HK-2 (cell line): Measurements from ENCODE around the gene GJA9.
"Not testable (repeated sequence)": the region's sequence is repeated elsewhere in the genome, so short reads cannot be mapped to it uniquely, and the experiment has no call there.

Experiments
- DNase-seq: peaks from one replicate; pipeline ENCODE4 v3.0.0-alpha.2; 2018; ENCODE audit not compliant: unreplicated experiment

Gene GJA9

DNA sequence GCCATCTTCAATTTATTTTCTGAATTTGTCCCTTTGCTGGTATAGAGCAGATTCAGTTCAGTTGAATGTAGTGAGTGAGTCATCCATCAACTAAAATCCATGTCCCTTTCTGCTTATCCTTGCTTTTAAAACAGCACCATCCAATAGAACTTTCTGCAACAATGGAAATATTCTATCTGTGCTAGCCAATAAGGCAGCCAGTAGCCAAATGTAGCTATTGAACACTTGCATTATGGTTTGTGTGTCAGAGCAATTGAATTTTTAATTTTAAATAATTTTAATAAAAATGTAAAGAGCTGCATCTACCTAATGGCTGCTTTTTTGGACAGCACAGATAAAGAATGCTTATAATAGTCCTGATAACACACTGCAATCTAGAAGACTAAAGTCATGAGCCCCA is at the start of gene GJA9:
GJA9 (minus strand) TSS at position 101 of the 400 bp plus-strand sequence. CDS start 5,489 bp downstream, outside the sequence.
- DNase-seq, result no peak

DNA sequence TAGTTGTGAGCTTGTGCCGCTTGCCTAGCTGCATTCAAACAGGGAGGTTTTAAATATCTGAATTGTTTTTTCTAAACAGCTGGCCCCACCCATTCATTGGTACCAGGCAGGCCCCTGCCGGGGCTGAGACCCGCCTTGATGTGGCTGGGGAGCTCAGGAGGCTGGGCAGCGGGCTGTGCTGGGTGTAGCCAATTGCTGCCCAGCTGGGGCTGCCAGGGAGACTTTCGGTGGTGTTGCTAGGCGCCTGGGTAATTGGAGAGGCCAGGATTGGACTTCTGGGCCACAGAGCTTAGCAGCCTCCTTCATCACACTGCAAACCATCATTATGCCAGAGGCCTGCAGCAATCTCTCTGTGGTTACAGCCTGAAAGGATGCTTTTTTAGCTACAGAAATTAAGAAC is 48.1 kb upstream of the GJA9 start:
- no peak for DNase-seq

DNA sequence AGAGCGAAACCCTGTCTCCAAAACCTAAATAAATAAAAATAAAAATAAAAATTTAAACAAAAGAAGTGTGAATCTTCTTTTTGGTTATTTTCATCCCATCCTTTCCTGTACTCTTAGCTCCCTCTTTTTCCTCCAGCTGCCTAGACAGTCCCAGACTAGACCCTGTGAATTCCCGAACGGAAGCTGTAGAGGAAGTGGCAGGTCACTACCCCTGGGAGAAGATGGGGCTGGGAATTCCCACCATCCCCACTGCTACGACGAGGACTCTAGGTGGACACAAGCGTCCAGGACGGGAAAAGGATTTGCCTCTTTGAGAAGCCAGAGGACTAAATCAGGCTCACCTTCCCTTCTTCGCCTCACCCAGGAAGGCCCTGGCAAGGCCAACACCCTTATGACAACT is 47.7 kb upstream of the GJA9 start:
- DNase-seq, result no peak

DNA sequence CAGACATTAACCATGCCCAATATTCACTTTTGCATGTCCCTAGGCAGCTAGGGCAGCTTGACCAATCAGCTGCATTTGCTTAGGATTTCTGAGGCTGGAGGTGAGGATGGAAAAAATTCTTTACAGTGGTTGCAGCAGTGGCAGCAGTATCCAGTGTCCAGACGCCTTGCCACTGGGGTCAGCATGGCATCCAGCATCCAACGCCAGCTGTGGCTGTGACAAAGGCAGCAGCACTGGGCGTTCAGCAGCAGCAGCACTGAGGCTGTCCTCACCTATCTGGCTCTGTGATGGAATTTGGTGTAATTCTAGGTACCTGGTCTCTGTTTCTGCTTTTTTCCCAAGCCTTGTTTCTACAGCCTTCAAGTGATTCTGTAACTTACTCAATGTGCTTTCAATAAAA is 44.7 kb upstream of the GJA9 start:
- DNase-seq, result no peak

DNA sequence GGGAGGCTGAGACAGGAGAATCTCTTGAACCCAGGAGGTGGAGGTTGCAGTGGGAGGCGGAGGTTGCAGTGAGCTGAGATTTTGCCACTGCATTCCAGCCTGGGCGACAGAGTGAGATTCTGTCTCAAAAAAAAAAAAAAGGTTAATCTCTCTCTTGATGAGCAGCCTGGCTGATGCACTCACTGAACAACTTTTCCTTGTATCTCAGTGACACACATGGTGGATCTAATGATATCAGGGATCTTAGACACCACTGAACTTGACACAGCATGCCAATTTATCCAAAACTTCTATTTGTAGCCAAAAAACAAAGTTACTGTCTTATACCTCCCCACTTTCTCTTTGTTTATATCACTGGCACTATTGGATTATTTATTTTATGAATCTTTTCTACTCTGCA is 44.0 kb upstream of the GJA9 start:
- DNase-seq, result no peak

DNA sequence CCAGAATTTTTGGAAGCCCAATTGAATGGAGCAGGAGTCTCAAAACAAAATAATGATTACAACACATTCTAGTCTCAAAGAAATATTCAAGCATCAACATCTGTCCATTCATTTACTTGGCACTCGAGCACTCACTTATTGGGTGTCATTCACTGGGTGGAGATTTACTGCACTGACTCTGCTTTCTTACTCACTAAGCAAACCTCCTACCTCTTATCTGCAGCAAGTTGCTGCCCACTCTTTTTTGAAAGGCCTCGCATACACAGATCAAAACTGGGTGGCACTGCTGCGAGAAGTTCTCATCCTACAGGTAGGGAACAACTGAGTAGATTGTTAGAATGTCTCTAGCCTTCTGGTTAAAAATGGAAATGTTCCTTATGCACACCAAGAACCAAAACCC is 42.2 kb upstream of the GJA9 start:
- no peak for DNase-seq

DNA sequence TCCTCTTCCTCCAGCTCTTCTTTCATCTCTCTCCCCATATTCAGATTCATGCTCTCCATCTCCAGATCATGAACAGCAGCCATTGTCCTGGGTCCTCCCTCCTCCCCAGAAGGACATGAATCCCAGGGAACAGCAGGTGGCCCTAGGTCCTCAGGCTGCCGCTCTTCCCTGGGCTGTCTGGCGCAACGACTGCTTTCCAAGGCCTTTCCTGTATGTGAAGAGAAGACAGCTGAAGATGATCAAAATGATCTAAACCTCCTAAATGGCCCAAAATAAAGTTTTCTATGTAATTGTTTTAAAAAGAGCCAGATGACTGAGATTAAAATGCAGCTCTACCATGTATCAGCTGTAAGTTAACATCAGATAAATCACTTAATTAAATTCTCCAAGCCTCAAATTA is 37.7 kb upstream of the GJA9 start:
- DNase-seq, result no peak

DNA sequence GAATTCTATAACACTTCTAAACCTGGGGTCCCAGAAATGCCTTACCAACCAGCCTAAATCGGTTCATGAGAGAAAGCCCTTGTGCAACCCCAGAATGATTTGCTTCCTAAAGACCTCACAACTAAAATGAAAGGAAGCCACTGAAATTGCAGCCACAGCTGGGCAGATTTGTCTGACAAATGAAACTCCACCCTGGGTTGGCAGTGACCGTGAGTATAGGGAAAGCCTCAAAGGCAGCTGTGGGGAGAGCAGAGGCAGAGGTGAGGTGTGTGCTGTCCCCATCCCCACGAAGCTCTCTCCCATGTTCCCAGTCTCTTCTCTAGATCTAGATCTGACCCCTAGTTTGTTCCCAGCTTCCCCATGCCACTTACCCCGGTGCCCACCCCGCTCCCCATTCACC is 37.2 kb upstream of the GJA9 start:
- no peak for DNase-seq

DNA sequence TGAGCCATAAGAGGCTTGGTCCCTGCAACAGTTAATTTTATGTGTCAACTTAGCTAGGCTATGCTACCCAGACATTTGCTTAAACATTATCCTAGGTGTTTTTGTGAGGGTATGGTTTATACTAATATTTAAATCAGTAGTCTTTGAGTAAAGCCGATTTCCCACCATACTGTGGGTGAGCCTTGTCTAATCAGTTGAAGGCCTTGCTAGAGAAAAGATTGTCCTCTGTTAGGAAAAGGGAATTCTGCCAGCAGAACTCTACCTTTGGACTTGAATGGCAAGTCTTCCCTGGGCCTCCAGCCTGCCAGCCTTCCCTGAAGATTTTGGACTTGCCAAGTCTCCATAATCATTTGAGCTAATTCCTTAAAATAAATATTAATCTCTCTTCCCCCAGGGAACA is 36.4 kb upstream of the GJA9 start:
- DNase-seq, result no peak

DNA sequence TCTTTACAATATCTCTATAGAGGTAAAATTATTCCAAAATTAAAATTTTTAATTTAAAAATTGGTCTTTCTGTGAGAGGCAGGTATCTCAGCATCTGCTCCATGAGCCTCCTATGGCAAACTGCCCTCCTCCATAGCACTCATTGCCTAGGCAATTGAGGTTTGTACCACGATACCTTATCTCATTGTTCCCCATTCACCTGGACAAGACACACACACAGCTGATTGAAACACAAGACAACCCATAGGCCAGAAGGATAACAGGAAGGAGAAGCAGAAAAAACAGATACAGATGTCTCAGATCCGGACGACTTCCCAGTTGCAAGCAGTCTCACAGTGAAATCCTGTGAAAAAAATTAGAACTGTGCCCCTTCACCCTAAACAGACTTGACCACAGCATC is 36.0 kb upstream of the GJA9 start:
- no peak for DNase-seq

DNA sequence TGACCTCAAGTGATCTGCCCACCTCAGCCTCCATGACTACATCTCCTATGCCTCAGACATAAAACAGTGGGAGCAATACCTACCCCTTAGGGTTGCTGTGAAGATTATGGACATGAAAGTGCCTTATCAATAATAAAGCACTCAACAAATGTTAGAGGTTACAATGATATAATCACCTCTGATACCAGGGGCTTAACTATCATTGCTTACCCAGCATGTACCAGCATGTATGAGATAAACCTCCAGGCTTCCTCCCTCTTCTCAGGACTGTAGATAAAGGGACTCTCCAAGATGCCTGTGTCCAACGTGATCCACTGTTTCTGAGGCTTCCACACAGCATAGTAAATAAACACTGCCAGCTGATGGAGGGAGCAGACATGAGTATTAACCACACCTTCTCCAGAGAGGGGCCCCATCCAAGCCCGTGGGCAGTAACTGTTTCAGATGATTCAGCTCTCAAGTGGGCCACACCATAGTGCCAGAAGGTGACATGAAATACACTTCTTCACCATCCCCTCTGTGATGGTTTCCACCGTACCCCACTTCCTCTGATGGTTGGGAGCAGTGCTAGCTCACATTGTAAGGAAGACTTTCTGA is 34.1 kb upstream of the GJA9 start:
- DNase-seq, result no peak

DNA sequence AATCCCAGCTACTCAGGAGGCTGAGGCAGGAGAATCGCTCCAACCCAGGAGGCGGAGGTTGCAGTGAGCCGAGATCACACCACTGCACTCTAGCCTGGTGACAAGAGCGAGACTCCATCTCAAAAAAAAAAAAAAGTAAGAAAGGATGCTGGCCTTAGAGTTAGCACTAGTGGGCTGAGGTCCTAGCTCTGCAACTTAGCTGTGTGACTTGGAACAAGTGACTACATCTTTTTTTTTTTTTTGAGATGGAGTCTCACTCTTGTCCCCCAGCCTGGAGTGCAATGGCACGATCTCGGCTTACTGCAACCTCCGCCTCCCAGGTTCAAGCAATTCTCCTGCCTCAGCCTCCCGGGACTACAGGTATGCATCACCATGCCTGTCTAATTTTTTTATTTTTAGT is 33.5 kb upstream of the GJA9 start:
- DNase-seq, result not testable (repeated sequence)

DNA sequence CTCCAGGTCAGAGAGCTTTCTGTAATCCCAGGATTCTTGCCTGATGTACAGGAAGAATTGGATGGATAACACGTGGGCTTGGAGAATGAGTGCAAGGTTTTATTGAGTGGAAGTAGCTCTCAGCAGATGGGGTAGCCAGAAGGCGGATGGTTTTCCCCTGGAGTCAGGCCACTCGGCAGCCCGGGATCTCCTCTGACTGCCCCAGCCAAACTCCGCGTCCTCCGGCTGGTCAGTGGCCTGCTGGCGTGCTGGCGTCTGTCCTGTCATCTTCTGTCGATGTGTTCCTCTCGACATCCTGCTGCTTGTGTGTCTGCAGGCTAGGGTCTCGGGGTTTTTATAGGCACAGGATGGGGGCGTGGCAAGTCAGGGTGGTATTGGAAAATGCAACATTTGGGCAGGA is 27.4 kb upstream of the GJA9 start:
- no peak for DNase-seq

DNA sequence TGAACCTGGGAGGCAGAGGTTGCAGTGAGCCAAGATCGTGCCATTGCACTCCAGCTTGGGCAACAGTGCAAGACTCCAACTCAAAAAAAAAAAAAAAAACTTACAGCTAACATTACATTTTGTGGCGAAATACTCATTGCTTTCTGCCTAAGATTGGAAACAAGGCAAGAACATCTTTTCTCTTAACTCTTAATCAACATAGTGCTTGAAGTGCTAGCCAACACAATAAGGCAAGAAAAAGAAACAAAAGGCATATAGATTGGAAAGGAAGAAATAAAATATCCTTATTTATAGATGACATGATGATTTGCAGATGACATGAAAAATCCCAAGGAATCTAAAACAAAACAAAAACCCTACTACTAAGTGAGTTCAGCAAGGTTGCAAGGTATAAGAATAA is 24.6 kb upstream of the GJA9 start:
- DNase-seq, result no peak

DNA sequence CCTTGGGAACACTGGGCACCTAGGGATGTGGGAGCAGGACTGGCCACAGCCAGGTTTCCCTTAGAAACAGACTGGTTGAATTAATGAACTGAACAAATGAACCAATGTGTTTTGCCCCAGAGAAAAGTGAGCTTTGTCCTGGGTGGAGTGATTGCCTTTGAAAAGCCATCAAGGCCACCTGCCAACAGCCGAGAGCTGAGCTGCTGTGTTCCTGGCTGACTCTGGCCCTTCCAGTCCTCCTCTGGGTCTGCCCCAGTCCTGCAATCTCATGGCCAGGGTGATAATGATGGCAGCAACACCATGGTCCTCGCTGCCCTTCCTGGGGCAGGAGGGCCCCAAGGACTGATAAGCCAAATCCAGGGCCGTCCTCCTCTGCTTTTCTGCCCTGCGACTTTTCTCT is 18.2 kb upstream of the GJA9 start:
- DNase-seq, result no peak

DNA sequence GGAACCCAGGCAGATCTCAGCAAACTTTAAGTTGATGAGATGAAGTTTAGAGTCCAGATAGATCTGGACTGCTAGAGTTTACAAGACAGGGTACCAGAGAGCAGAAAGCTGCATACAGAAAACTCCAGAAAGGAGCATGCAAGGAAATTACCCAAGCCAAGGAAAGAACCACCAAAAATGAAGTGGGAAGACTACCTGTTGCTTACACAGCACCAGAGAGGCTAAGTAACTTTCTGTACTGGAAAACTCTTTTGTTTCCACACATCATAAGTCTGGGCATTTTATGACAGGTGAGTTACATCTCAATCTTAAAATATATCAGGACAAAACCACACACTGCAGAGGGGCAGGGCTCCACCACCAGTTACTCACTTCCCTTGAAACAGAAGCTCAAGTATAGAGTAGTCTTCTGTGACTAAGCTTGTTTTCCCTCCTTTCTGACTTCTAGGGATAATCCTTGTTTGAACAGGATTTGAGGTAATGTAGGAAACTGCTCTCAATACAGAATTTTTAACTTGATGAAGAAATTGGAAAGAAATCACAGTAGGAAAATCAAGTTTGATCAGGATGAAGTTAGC is 17.4 kb upstream of the GJA9 start:
- DNase-seq, result no peak

DNA sequence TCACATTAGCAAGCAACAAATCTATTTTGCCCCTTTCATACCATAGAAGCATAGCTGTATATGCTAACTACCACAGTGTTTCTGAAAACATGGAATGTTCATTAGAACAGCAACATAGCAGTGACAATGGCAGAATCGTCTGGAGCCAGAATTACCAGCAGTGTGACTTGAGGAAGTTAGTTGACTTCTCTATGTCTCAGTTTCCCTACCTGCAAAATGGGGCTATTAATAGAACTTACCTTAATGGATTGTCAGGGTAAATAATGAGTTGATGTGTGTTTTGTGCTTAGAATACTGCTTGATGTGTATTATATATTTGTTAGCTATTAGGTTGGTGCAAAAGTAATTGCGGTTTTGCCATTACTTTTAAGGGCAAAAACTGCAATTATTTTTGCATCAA is 14.8 kb upstream of the GJA9 start:
- DNase-seq, result no peak

DNA sequence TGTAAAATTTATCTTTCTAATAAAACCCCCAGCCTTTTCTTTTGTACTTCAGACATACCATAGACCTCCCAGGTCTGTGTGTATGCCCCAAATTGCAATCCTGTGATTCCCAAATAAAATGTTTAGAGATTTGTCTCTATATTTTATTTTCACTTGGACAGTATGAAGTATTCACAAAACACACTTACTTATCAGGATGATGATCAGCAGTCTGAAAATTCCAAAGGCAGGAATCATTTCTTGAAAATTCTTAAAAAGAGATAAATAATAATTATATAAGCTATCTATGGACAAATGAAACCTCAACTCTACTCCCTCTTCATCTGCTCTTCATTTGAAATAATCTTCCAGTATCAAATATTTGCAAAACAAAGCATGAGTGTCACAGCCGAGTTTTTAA is 11.6 kb upstream of the GJA9 start:
- DNase-seq, result no peak

DNA sequence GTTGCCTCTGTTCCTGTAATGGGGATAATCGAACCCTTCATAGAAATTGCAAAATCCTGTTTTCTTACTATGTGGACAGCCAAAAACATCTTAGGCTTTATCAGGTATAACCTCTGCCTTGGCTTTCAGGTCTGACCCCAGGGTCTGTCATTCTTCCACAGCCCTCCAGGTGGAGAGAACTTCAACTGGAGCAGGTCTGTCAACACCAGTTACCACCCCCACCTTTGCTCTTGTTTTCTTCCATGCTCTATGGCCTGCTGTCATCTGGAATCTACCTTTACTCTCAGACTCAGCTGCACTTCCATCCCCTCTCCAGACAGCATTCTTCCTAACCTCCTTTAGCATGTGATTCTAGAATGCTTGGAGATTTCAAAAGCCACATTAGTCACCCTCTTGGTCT is 10.4 kb upstream of the GJA9 start:
- DNase-seq, result no peak

DNA sequence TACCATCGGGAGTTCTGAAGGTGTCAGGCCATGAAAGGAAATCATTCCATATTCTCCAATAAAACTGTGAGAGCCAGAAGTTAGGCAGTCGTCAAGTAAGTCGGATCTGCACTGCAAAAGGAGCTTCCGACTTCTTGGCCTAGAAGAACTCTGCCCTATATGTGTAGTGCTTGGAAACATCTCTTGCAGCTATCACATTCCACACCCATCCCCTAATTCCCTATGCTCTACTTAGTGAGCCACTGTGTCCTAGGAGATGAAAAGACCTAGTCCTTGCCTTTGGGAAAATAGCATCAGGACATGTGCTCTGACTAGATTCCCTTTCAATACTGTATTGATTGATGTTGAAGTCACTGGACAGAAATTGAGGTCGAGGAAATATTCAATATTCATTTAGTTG is 8.2 kb upstream of the GJA9 start:
- DNase-seq, result no peak

DNA sequence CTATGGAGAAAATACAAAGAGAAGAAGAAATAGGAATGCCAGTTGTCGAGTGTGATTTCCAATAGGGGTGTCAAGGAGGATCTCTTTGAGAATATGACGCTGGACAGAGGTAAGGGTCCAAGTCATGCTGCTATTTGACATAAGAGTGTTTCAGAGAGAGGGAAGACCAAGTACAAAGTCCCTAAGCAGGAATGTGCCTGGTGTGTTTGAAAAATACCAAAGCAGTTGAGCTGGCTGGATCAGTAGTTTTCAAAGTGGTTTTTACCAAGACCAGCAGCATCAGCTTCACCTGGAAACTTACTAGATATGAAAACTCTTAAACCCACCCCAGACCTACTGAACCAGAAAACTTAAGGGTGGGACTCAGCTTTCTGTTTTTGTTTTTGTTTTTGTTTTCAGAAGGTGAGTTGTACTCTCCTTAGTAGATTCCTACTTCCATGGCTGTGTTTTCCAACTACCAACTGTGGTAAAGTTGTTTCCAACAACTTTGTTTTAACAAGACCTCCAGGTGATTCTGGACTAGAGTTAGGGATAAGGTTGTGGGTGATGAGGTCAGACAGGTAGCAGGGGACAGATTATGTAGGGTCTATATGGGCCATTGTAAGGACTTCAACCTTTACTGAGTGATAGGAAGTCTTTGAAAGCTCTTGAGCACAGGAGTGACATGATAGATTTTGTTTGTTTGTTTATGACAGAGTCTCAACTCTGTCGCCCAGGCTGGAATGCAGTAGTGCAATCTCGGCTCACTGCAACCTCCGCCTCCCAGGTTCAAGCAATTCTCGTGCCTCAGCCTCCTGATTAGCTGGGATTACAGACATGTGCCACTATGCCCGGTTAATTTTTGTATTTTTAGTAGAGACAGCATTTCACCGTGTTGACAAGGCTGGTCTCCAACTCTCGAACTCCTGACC is 7.3 kb upstream of the GJA9 start:
- DNase-seq, result no peak

DNA sequence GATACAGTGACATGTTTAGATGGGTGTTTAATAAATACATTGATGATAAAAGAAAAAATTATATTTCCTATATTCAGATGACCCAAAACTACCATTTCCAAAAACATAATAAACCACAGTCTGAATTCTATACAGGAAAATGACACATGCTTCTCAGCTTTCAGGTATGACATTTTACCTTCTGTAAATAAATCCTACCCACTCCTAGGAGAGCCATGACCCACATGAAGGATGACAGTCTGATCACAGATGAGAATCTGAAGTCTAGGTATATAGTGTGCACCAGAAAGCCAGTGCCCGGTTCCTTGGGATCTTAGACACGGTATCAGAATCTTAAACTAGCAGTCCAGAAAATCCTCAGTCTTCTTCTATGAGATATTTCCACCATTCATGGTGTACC is 3.7 kb upstream of the GJA9 start:
- no peak for DNase-seq

DNA sequence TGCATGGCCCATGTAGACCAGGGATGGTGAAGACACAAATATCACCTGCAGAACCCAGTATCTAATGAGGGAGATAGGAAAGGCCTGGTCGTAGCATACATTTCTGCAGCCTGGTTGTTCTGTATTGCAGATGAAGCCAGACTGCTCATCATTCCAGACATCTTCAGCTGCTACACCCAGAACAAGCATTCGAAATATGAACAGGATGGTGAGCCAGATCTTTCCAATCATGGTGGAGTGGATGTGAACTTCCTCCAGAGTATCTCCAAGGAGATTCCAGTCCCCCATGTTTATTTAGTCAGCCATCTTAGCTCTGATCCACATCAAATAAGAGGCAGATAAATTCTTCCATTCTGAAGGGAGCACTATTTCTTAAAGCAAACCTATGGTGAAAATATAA is 5.6 kb downstream of the GJA9 start:
- no peak for DNase-seq
